GM13977 (cell line): Measurements from ENCODE around the gene SLC35G3.
"Not testable (repeated sequence)": the region's sequence is repeated elsewhere in the genome, so short reads cannot be mapped to it uniquely, and the experiment has no call there.

ENCODE experiments used
- DNase-seq: peaks from one replicate; pipeline ENCODE4 v3.0.0; 2012; ENCODE audit warnings: low spot score
- CTCF ChIP-seq: IDR thresholded peaks from 2 replicates; pipeline ENCODE4 v1.5.1; 2012; ENCODE audit warnings: mild to moderate bottlenecking, control low read depth; ENCODE audit not compliant: insufficient read depth; ENCODE audit errors: extremely low read depth, missing control alignments
- in situ Hi-C: fragments of 300-500 bp; cut with MboI; formaldehyde crosslinking; loops from one replicate; pipeline ENCODE4 v1.12.0; 2022; ENCODE audit warnings: low sequenced_read_pairs, low pct_unique_long_range_greater_than_20kb, mixed read lengths, inconsistent platforms; ENCODE audit not compliant: unreplicated experiment

SLC35G3 gene

GRCh38 chr17:35154196-35155165 is 39.7 kb downstream of the SLC35G3 start:
- in situ Hi-C loops: loop anchor here (25.0 kb wide), 1 partner anchor 383 kb away; the partner anchor contains the start of gene SLFN12L
- TF ChIP-seq CTCF: no peak
- DNase-seq: no peak

GRCh38 chr17:35152421-35153140 is 41.6 kb downstream of the SLC35G3 start:
- no peak for DNase-seq
- no peak for TF ChIP-seq CTCF
- in situ Hi-C loops: loop anchor here (25.0 kb wide), 1 partner anchor 385 kb away; the partner anchor contains the start of gene SLFN12L

- not testable (repeated sequence) for DNase-seq
- in situ Hi-C loops: loop anchor here (25.0 kb wide), 1 partner anchor 386 kb away; the partner anchor contains the start of gene SLFN12L
Measured at GRCh38 chr17:35151080-35151479, 43.1 kb downstream of the SLC35G3 start.

- TF ChIP-seq CTCF: no peak
- no peak for DNase-seq
- in situ Hi-C loops: loop anchor here (25.0 kb wide), 1 partner anchor 387 kb away; the partner anchor contains the start of gene SLFN12L
Measured at GRCh38 chr17:35149941-35150340, 44.3 kb downstream of the SLC35G3 start.

- in situ Hi-C loops: no loop called here
- no peak for TF ChIP-seq CTCF
- no peak for DNase-seq
Measured at GRCh38 chr17:35148144-35148543, 46.0 kb downstream of the SLC35G3 start.

GRCh38 chr17:35147375-35147905 is 46.8 kb downstream of the SLC35G3 start, which contains the start of gene UNC45B:
TSS of gene UNC45B (plus strand) at chr17:35147817. CDS start at chr17:35148264, 447 bp downstream.
- no peak for DNase-seq
- TF ChIP-seq CTCF: no peak
- in situ Hi-C loops: no loop called here
